ENCODE results near the gene TSR3. TPM values are rescaled to one million over a fixed set of nuclear protein-coding genes. Genes with fewer than 3 reads are reported as not detected.

TSR3 gene
- 49.6 TPM for total RNA-seq

DNA sequence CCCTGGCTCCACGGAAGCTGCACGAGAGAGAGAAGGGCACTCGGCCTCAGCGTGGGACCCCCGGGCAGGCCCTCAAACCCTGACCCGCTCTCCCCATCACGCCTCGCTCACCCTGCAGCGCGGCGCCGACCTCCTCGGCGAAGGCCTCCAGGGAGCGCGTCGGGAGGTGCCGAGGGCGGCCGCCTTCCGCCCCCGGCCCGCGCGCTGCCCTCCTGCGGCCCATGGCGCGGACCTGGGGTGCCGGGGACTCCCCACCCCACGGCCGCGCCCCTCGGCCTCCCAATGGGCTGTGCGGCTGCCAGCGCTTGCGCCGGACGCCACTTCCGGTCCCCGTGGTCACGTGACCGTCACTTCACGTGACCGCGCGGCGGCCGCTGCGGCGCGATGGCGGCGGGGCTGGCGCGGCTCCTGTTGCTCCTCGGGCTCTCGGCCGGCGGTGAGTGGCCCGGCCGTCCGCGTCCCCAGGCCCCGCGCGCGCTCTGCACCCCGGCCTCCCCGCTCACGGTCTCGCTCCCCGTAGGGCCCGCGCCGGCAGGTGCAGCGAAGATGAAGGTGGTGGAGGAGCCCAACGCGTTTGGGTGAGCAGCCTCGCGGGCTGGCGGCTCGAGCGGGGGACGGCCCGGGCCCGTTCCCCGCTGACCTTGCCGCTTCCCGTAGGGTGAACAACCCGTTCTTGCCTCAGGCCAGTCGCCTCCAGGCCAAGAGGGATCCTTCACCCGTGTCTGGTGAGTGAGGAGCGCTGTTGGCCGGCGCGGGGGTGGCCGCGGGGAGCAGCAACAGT is at the start of gene TSR3, which contains the start of gene GNPTG:
Gene TSR3 (minus strand): TSS at position 297 of the 781 bp plus-strand sequence. CDS start 74 bp downstream, at position 223.
Gene GNPTG (plus strand): TSS at position 350 of the 781 bp plus-strand sequence. CDS start 35 bp downstream, at position 385.
- peak; percentile 92 for DNase-seq

- DNase-seq, result no peak
Observed at GRCh38 chr16:1401061-1401757, 49.5 kb upstream of the TSR3 start.

DNA sequence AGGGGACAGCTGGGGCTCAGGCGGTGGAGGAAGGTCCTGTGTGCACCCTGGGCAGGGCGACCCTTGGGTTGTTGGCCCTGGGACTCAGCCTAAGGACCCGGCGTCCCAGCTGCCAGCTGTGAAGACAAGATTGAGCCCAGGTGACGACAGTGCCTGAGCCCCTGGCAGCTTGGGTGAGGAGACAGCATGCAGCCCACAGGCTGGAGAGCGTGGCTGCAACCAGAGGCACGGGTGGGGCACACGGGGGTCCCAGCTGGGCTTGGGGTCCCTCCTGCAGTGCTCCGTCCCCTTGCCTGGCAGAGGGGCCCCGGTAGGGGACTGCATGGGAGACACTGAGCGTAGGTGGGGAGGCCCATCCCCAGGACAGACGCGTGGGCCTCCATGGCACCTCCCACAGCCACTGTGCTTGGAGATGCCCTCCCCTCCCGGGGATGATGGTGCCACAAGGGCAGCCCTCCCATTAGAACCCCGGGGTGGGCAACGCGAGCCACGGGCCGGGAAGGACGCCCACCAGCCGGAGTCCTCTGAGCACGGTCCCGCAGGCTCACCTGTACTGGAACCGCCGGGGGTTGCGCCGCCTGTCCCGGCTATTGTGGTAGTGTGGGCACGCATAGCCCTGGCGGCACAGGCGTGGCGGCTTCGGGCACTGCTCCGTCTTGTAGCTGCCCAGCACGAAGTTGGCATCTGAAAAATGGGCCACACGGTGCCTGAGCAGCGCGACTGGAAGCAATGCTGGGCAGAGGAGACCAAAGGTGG is 47.3 kb upstream of the TSR3 start:
- no peak for DNase-seq

- no peak for DNase-seq
Observed at GRCh38 chr16:1398351-1398750, 46.7 kb upstream of the TSR3 start.

- DNase-seq, result no peak
Observed at GRCh38 chr16:1397779-1398178, 46.1 kb upstream of the TSR3 start.

- no peak for DNase-seq
Observed at GRCh38 chr16:1395444-1396031, 43.9 kb upstream of the TSR3 start.

DNA sequence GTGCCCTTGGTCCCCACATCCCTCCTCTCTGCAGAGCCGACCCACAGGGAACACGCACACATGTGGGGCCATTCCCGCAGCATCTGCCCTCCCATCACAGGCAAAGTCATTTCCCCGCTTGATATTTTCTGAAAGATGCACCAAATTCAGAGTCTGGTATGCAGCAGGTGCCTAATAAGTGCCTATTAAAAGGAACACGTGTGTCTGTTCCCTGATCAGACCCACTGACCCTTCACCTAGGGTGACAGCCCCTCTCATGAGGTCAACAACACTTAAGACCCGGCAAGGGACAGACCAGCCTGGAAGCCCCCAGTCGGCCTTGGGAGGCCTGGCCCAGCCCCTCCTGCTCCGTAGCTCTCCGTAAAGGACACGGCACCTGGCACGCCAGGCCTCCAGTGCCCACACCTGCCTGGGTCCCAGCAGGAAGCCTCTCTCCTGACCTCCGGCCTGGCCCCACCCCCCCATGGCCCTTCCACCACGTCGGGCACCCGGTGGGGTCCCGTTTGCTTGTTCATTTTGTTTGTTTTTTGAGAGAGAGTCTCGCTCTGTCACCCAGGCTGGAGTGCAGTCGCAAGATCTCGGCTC is 42.8 kb upstream of the TSR3 start:
- DNase-seq, result no peak

DNA sequence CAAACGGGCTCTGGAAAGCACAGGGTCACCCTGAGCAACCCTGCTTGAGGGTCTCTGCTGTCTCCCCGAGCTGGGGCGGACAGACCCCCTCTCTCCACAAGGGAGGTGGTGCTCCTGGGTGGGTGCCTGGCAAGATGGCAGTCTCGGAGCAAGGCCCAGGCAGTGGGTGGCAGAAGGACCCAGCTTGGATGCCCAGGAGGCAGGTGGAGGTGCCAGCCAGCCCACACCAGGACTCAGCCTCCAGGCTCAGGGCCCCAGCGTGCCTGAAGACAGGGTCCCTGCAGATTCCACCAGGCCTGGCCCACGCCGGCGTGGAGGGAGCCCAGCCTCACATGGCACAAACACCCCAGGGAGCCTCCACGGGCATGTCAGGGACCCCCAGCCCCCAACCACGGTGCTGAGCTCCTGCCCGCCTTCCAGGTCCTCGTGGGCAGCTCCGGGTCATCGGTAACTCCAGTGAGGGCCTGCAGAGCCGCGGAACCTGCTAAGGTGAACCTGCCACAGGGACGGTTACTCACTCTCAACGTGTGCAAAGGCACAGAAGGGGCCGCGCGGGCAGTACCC is 42.0 kb upstream of the TSR3 start:
- DNase-seq, result no peak

GRCh38 chr16:1392826-1393225 is 41.1 kb upstream of the TSR3 start:
- DNase-seq, result no peak

- DNase-seq, result no peak
Observed at GRCh38 chr16:1390239-1390779, 38.6 kb upstream of the TSR3 start.

GRCh38 chr16:1389762-1390161 is 38.1 kb upstream of the TSR3 start:
- no peak for DNase-seq

GRCh38 chr16:1387331-1387730 is 35.7 kb upstream of the TSR3 start:
- DNase-seq, result no peak

DNA sequence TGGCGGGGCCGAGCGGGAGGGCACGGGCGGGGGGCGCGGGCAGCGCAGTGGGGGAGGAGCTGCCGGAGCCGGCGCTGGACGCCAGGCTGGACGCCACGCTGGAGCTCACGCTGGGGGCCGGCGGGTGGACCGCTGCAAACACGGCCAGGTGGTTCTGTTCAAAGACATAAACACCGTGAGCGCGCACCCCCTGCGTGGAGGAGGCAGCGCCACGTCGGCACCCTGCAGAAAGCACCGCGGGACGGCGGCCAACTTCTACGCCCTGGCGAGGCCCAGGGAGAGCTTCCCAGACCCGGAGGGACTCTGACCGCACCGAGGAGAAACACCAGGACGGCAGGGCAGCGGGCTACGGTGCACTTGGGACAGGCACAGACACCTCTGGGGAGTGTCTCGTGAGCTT is 33.6 kb upstream of the TSR3 start:
- no peak for DNase-seq

- DNase-seq, result no peak
Observed at GRCh38 chr16:1383556-1383955, 31.9 kb upstream of the TSR3 start.

DNA sequence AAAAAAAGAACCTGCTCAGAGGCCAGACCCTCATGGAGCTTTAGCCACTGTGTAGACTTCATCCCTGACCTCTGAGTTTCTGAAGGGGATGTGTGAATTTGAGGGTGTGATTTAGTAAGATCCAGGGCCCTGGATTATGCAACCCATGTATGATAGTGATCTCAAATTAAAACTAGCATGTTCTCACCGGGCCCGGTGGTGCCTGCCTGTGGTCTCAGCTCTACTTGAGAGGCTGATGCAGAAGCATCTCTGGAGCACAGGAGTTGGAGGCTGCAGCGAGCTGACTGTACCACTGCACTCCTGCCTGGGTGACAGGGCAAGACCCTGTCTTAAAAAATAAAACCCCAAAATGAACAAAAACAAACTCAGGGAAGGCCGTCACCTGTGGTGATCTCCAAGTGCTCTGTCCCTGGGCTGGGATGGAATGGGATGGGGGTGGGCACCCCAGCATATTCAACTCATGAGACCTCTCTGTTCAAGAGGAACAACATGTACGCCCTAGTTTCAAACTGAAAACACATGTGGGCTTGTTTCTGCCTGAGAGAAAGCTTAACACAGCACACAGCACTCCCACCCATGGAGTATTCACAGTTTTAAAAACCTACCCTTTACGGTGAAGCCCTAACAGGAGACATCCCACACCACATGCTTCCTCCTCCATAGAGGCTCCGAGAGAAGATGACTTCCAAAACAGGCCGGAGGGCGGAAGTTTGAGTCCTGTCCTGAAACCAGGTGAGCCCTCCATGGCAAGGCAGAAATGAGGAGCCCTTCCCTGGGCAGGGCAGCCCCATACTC is 30.1 kb upstream of the TSR3 start:
- no peak for DNase-seq

DNA sequence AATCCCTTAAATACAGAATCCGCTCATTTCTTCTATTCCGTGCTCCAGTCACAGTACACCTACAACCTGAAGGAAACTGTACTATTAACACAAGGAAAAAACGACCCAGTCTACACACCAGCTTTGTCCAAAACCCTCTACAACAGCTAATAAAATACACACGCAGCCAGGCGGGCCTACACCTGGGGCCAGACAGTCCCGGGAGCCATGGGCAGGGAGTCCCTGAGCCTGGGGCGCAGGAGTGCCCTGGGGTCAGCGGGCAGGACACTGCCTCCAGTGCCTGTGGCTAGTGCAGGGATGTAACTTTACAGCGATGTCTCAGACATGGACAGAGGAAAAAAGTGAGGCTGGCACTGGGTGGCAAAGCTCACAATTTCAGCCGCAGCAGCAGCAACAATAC is 28.5 kb upstream of the TSR3 start:
- DNase-seq, result no peak

DNA sequence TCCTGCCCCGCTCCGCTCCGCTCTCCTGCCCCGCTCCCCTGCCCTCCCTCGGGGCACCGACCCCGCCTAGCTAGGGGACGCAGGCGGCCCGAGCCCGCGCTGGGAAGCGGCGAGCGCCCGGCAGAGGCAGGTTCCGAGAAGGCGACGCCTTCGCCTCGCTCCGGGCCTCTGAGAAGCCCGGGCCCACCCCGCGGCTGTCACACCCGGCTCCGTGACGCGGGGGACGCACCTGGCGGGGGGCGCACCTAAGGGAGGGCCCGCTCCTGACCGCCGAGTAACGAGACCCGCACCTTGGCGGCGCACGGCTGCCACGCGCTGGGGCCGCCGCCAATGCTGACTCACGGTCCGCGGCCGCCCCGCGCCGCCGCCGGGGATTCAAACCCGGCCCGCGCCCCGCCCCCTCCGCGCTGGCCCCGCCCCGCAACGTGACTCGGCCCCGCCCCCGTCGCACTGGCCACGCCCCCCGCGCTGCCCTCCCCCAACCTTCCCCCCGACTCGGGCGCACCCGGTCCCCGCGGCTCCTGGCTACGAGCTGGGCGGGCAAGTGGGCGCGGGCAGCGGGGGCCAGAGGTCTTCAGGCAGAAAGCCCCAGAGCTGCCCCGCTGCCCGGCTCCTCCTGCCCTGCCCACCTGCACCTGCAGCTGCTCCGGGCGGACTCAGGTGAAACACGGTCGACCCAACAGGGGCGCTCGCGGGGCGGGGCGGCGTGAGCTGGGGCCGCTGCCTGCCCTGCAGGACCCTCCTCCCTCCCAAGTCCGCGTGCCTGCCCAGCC is 27.8 kb upstream of the TSR3 start:
- peak; percentile 47 for DNase-seq

GRCh38 chr16:1378804-1379303 is 27.2 kb upstream of the TSR3 start:
- peak; percentile 37 for DNase-seq

DNA sequence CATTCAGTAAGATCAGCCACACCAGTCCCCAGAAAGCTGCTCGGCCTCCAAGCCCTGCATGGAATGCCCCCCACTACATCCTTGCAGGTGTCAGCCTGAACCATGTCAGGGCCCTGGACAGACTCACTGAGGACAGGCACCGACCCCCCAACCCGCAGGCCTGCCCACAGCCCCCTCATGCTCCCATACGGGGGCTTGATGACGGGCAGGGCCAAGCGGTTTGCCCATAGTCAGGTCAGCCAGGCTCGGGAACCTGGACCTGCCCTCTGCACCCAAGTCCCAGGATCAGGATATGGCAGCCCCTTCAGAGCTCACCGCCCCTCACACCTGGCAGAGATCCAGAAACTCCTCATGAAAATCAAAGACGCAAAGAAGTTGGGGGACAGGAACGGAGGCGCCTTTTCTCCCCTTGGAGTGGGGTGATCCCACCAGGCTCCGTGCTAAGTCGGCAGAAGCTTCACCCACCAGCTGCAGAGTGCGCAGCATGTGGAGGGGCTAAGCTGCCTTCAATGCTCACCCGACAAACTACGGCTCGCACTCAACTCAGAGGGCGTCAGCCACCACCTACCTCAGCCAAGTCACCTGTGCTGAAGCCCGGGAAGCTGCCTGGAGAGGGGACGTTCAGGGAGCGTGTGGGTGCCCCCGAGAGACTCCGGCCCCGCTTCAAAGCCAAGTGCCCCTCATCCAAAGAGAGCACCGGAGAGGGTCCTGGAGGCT is 26.6 kb upstream of the TSR3 start:
- no peak for DNase-seq
